Right kidney (tissue), 1 donor: ENCODE measurements around the gene ZC3H13.

ENCODE experiments used
- DNase-seq: peaks from one replicate; pipeline ENCODE4 v3.0.0-alpha.2; 2016

The ZC3H13 gene

DNA sequence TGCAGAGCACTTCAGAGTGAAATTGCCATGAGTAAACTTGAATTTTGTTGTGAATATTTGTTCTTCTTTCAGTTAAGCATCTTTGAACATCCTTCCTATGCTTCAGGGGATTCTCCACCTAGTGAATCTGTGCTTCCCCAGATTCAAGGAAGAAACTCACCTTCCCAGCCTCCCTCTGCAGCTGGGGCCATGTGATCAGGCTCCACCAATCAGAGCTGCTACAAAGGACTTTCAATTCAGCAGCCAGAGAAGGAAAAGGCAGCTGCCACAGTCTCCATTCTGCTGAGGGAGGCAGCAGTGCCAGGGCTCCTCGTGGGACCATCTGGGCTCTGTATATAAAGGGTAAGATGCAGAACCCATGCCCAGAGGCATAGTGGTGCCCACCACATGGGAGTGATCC, 111.3 kb downstream of the ZC3H13 start:
- no peak for DNase-seq

DNA sequence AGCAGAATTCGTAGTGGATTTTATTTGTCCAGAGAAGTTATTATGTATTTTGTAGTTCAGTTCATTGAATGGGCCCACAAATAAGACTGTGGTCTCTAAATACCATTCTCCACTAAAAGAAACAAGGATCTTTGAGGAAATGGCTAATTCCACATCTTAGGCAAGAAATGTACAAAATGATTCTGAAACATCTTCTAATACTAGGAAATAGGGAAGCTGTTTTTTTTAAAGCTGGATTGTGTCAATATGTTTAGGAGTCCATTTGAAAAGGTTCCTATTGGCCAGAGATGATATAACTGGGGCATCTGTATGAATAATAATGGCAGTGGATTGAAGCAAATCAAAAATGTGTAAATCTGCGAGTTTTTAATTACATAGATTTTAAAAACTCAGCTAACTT, 112.5 kb downstream of the ZC3H13 start:
- DNase-seq: no peak

DNA sequence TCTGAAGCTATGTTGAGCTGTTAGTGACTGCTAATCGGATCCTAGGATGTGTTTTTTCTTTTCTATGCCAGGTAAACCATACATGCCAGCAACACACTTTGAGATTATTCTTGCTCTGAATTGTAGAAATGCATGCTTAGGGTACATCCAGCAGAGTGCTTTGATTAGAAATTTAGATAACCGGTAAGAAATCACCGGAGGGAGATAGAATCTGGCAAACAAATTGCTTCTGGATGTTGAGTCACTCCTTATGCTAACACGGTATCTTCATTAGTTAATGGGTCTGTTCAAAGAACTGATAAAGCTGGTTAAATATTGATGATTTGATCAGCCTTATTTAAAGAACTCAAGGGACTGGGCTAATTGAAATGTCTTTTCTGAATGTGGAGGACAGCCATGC, 115.9 kb downstream of the ZC3H13 start:
- DNase-seq: no peak

- DNase-seq: no peak
Measured at GRCh38 chr13:45934283-45934682, 118.3 kb downstream of the ZC3H13 start.

DNA sequence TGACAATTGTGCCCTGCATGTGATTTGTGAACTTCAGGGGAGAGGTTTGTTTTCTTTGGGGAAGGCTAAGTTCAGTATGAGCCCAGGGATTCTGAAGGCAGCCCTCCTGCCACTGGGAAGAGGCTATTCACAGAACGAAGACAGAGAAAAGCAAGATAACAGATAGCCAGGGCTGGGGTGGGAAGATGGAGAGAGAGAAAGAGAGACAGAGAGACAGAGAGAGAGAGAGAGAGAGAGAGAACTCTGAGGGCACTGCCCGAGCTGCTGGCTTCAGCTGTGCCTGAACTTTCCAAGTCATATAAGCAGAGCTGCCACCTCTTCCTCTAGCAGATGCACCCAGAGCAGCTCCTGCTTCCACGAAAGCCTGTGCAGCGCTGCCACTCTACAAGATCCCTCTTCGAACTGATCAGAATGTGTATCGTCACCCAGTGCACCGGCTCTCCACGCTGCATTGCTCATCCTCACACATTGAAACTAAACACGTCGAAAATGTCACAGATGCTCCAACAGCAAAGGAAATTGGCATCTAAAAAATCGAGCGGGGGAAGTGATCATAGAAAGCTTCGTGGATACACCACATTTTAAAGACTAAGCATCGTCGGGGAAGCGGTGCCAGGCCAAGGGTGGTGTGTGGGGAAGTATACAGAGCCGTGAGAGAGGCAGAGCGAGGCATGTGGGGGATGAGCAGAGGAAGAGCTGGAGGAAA, 119.2 kb downstream of the ZC3H13 start:
- no peak for DNase-seq

GRCh38 chr13:45932676-45933075, 119.9 kb downstream of the ZC3H13 start:
- no peak for DNase-seq

DNA sequence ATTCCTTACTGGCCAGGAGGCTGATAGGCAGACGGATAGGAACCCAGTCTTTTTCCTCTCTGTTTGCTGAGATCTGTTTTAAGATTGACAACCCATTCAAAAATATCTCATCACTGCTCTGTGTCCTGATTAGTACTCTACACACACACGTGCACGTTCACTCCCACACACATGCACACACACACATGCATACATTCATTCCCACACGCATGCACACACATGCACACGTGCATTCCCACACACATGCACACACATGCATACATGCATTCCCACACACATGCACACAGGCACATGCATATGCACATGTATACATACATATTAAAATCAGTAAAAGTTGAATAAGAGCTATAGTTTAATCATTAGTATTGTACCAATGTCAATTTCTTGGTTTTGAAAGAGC, 120.4 kb downstream of the ZC3H13 start:
- DNase-seq: no peak

- DNase-seq: no peak
Measured at GRCh38 chr13:45931211-45931610, 121.3 kb downstream of the ZC3H13 start.

DNA sequence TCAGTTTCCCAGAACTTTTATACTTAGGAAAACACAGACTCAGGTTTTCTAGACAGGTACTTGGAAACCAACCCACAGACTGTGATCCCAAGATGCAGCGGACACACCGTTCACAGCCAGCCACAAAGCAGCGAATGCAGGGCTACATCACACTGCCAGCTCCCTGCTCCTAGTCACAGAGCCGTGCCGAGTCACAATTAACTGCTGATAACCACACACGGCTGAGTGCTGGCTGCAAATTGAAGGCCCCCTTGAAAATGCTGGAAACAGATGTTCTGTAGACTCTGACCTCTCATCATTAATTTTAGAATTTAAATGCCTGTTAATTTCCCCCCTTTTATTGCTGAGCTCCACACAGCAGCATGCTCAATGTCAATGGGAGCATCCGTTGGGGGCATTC, 122.4 kb downstream of the ZC3H13 start:
- no peak for DNase-seq

GRCh38 chr13:45928843-45929242, 123.7 kb downstream of the ZC3H13 start:
- no peak for DNase-seq

GRCh38 chr13:45928176-45928575, 124.4 kb downstream of the ZC3H13 start:
- no peak for DNase-seq

DNA sequence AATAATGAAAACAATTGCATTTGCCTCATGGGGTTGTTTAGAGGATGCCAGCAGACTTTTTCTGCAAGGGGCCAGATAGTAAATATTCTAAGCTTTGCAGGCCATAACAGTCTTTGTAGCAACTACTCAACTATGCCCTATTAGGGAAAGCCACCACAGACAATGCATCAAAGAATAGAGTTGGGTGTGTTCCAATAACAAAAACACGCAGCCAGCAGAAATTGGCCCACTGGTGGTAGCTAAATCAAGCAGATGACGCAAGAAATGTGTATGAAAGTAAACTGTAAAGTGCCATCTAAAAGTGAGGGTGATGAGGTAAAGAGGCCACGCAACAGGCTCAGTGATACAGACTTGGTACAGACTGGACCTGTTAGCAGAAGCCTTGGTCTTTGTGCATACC, 125.8 kb downstream of the ZC3H13 start:
- DNase-seq: no peak

GRCh38 chr13:45925151-45925550, 127.4 kb downstream of the ZC3H13 start:
- no peak for DNase-seq

GRCh38 chr13:45921162-45921736, 131.3 kb downstream of the ZC3H13 start:
- no peak for DNase-seq

GRCh38 chr13:45918597-45918996, 133.9 kb downstream of the ZC3H13 start:
- DNase-seq: no peak

- no peak for DNase-seq
Measured at GRCh38 chr13:45917019-45917418, 135.5 kb downstream of the ZC3H13 start.

DNA sequence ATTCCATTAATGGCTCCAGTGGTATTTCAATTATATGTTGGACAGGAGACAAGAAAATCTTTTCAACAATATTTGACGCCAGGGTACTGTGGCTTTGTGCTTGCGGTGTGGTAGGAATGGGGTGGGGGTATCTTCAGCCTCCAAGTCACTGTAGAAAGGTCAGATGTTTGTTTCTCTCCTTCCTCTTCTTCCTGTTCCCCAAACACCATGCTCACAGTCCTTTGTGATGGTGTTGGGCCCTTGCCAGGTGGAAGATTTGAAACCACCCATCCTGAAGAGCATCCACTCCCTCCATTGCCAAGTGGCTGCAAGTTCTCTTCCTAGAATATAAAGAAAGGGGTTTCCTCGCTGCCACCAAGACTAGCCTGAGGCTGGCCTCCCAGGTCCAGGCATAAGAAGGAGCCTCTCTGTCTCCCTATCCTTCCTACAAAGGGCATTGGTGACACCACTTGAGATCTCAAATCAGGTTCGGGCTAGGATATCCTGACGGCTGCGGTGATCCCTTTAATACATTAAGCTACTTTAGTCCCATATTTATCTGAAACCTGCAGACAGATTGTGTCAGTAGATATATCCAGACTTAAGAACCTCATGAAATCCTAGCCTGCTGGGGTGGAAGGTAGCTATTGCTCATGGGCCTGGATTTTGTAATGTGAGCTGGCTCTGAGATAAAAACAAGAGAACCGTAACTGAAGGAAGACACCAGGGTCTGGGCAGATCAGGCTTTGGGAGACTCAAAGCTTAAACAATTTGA, 136.7 kb downstream of the ZC3H13 start:
- no peak for DNase-seq

- no peak for DNase-seq
Measured at GRCh38 chr13:45909673-45910072, 142.9 kb downstream of the ZC3H13 start.

DNA sequence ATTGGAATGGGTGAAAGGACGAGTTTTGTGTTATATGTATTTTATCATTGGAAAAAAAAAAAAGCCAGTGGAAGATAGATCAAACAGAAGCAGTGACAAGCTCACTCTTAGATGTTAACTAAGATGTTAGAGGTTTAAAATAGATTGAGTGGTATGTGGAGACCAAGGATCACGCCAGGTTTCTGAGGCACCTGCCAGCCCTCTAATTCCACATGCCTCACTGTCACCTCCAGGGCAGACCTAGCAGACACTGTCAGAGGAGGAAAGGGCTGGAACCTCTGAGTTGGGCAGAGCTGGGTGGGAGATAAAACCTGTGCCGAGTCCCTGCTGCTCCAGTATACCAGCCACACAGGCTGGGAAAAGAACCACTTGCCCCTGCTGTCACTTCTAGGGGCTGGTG, 143.5 kb downstream of the ZC3H13 start:
- no peak for DNase-seq

DNA sequence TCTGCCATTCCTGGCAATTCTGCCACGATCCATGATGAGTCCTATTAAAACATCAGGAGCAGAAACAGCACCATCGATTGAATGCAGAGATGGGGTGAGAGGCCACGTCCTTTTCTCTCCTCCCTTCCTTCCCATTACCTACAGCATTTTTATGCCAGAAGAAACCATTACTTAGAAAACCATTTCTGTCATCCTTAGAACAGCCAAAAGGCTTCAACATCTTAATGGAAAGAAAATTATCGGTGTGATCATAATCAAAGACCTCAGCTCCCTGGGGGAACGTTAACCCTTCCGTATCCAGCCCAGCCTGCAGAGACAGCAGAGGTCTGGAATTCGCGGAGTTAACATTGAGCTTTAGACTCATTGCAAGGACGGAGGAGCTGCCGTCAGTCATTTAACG, 145.0 kb downstream of the ZC3H13 start:
- no peak for DNase-seq
